Body of pancreas (tissue), 4 donors: ENCODE data around the gene ADTRP. TPM values are rescaled to one million over a fixed set of nuclear protein-coding genes. Genes with fewer than 3 reads are reported as not detected.
A peak's percentile ranks its signal among the peaks of the same experiment; 100 is the strongest.

Experiments used
- ATAC-seq: fragments of 150-250 bp; one replicate; pipeline ENCODE4 v1.9.1; 2016
- DNase-seq, 4 donors: peaks; one replicate each; pipeline ENCODE4 v3.0.0-alpha.2; 2019
- H3K27ac ChIP-seq, 4 donors: fragments of 200-600 bp; sonication (generic); 1 replicate in 3 of 4; 2 replicates in 1 of 4; pipeline versions ENCODE4 v1.5.1 to v1.6.1; 2016 to 2019; ENCODE audit warnings: mild to moderate bottlenecking in 1 of 4, mixed read lengths in 1 of 4, moderate library complexity in 1 of 4
- H3K27me3 ChIP-seq, 2 donors: fragments of 200-600 bp; sonication (generic); one replicate each; pipeline ENCODE4 v1.6.0; 2016; ENCODE audit warnings: mild to moderate bottlenecking in 1 of 2
- H3K36me3 ChIP-seq, 2 donors: fragments of 200-600 bp; sonication (generic); replicated peaks in 1 of 2; 2 replicates each; pipeline ENCODE4 v1.5.1; 2016; ENCODE audit warnings: low read depth in 2 of 2; ENCODE audit not compliant: insufficient read depth in 1 of 2
- H3K4me1 ChIP-seq: fragments of 200-600 bp; sonication (generic); one replicate; pipeline ENCODE4 v1.6.0; 2016
- H3K4me3 ChIP-seq, 2 donors: fragments of 200-600 bp; sonication (generic); 1 replicate in 1 of 2; 2 replicates in 1 of 2; pipeline ENCODE4 v1.5.1; 2016 to 2019
- H3K9me3 ChIP-seq, 3 donors: fragments of 200-600 bp; sonication (generic); 1 replicate in 2 of 3; 2 replicates in 1 of 3; pipeline ENCODE4 v1.5.1; 2016
- POLR2A ChIP-seq, 3 donors: fragments of 450-650 bp; IDR thresholded peaks; one replicate each; pipeline ENCODE4 v1.6.1; 2016; ENCODE audit warnings: antibody characterized with exemption in 3 of 3, mild to moderate bottlenecking in 2 of 3
- WGBS, 2 donors: methylation state at CpG; one replicate each; pipeline ENCODE4 v1.1.5; 2017; 5-methylcytosine and 5-hydroxymethylcytosine counted together
- intact Hi-C: fragments of 100-400 bp; cut with DNase I; formaldehyde crosslinking; loops from one replicate; pipeline ENCODE4 v1.15.1; 2023
- total RNA-seq, 2 donors: library from RNA; depleted of rRNA; stranded (reverse); fragments of >200 nt; gene quantifications; one replicate each; pipeline ENCODE4 v1.1.0, GENCODE V29; 2016
- TF ChIP-seq, protein P1 (sequence below), 7 experiments: fragments of 450-650 bp in 4 of 7; fragments of 200-600 bp in 3 of 7; sonication (generic) in 3 of 7; IDR thresholded peaks; one replicate each; pipeline ENCODE4 v1.5.1; 2016 to 2019; ENCODE audit warnings: antibody characterized with exemption in 7 of 7

Gene ADTRP
- total RNA-seq, 2 donors from 2014 or later, result not detected

DNA sequence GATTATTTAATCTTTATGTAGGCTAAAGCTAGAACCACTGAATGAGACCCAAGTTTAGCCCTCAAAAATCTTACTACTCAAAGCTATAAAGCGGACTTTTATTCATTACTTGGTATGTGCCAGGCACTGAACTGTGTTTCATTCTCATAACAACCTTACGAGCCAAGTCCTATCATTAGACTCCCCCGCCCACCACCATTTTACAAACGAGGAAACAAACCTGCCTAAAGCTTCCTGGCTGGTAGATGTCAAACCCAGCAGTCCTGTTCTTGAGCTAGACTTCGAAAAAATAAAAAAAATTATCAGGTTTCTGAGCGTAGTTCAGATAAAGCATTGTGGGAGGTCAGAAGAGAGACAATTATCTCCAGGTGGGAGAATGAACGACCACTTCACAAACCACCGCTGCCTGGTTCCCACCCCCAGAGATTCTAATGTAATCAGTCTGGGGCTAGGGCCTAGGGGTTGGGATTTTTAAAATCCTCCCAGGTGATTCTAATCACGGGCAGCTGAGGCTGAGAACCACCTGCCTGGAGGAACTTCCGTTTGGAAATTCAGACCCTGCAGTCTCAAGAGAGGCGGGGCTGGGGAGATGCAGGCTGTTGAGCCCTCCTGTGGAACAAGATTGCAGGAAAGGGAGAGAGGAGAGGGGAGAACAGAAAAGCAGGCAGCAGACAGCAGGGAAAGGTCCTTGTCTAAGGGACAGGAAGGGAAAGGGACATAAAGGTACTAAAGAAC, 8.6 kb downstream of the ADTRP start:
- H3K9me3 ChIP-seq, result no peaks in the 10 kb centered on the region
- no peaks in the 10 kb centered on the region for H3K36me3 ChIP-seq
- H3K4me1 ChIP-seq, result peaks cover 27% of the 10 kb centered on the region
- H3K27ac ChIP-seq, result peak overlapping the region in 2 of 4 donors; percentile 17 to 24
- no peaks in the 10 kb centered on the region for H3K27me3 ChIP-seq
- no peak for ATAC-seq
- no peak for TF ChIP-seq POLR2A (IDR thresholded peaks at IDR 0.05)
- TF ChIP-seq, protein P1, sequence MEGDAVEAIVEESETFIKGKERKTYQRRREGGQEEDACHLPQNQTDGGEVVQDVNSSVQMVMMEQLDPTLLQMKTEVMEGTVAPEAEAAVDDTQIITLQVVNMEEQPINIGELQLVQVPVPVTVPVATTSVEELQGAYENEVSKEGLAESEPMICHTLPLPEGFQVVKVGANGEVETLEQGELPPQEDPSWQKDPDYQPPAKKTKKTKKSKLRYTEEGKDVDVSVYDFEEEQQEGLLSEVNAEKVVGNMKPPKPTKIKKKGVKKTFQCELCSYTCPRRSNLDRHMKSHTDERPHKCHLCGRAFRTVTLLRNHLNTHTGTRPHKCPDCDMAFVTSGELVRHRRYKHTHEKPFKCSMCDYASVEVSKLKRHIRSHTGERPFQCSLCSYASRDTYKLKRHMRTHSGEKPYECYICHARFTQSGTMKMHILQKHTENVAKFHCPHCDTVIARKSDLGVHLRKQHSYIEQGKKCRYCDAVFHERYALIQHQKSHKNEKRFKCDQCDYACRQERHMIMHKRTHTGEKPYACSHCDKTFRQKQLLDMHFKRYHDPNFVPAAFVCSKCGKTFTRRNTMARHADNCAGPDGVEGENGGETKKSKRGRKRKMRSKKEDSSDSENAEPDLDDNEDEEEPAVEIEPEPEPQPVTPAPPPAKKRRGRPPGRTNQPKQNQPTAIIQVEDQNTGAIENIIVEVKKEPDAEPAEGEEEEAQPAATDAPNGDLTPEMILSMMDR (IDR thresholded peaks at IDR 0.05), result no peak
- intact Hi-C loops, result no loop called here
- WGBS, 2 donors, result 44 to 53% methylated on average over 11 of the region's 11 CpGs
- no peak for DNase-seq
- no peak overlapping the region for H3K4me3 ChIP-seq

DNA sequence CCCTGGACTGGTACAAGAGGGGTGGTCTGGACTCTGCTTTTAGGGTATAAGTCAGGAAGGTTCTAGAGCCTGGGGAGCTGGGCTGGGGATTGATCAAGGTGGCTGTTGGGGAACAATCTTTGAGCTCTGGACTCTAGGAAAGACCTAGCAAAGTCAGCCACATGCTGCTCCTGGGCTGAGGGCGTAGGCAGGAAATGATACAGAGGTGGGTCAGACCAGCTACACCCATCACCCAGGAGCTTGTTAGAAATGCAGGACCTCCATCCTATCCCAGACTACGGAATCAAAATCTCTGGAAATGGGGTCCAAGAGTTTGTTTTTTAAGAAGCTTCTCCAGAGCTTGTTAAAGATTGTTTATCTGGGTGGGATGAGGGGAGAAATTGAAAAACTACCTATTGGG, 9.4 kb downstream of the ADTRP start:
- H3K27me3 ChIP-seq, result no peaks in the 10 kb centered on the region
- 90 to 100% methylated on average over 2 of the region's 2 CpGs for WGBS, 2 donors
- DNase-seq, result no peak
- H3K4me1 ChIP-seq, result peaks cover 28% of the 10 kb centered on the region
- no peak for ATAC-seq
- TF ChIP-seq, protein P1 (IDR thresholded peaks at IDR 0.05), result no peak
- TF ChIP-seq POLR2A (IDR thresholded peaks at IDR 0.05), result no peak
- H3K36me3 ChIP-seq, result no peaks in the 10 kb centered on the region
- H3K9me3 ChIP-seq, result no peaks in the 10 kb centered on the region
- intact Hi-C loops, result no loop called here
- no peak overlapping the region for H3K27ac ChIP-seq
- no peak overlapping the region for H3K4me3 ChIP-seq

DNA sequence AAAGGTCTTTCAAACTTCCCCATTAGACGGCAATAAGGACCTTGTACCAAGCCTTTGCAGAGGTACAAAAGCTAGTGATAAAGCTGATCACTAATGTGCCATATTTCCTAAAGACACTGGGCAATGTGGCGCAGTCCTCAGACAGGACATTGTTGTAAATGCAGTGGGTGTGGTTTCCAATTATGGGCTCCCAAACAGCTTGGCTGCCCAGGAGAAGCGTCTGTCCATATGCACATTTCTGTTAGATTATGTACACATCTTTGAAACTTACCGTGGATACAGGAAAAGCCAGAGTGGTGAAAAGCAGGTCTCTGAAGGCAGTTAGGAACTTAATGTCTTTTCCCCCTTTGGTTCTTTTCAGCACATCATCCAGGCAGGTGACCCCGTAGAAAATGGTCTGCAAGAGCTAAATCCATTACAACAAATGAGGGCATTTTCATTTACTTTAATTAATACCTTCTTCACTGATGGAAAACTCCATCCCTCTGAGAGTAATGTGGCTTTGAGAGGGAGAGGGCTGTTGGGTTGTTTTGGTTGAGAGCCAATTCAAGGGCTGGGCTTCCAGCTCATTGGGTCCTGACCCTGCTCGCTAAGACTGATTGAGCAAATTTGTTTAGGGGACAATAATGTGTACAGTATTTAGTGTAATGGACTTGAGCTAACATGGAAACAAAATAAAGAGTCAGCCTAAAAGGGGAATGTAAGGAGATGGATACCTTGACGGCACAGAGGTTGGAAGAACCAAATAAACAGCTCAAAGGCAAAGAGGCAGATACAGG, 10.4 kb downstream of the ADTRP start:
- intact Hi-C loops, result no loop called here
- H3K27ac ChIP-seq, result no peak overlapping the region
- TF ChIP-seq, protein P1 (IDR thresholded peaks at IDR 0.05), result no peak
- TF ChIP-seq POLR2A (IDR thresholded peaks at IDR 0.05), result no peak
- 83 to 85% methylated on average over 7 of the region's 7 CpGs for WGBS, 2 donors
- H3K9me3 ChIP-seq, result no peaks in the 10 kb centered on the region
- DNase-seq (no peak), ATAC-seq (no peak)
- peaks cover 39% of the 10 kb centered on the region for H3K4me1 ChIP-seq
- H3K27me3 ChIP-seq, result no peaks in the 10 kb centered on the region
- no peak overlapping the region for H3K4me3 ChIP-seq
- no peaks in the 10 kb centered on the region for H3K36me3 ChIP-seq

DNA sequence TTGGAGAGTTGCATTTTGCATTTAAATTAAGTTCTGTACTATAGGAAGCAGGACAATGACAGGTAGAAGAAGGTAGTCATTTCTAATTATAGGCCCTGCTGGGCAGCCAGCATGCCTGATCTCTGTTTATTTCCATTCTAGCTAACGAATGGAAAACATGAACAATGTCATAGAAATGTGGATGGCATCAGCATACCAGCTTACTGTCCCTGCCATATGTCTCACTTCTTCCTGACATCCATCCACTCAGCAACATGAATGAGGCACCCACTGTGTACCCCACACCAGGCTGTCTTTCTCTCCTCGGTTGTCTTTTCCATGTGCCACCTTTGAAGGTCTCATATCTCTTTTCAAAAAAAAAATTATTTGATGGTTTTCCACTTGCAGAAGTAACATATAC, 11.1 kb downstream of the ADTRP start:
- no peak for TF ChIP-seq POLR2A (IDR thresholded peaks at IDR 0.05)
- TF ChIP-seq, protein P1 (IDR thresholded peaks at IDR 0.05), result no peak
- 97 to 98% methylated on average over 2 of the region's 2 CpGs for WGBS, 2 donors
- H3K27me3 ChIP-seq, result no peaks in the 10 kb centered on the region
- H3K9me3 ChIP-seq, result no peaks in the 10 kb centered on the region
- intact Hi-C loops, result no loop called here
- H3K36me3 ChIP-seq, result no peaks in the 10 kb centered on the region
- H3K27ac ChIP-seq, result peak overlapping the region in 3 of 4 donors; percentile 54 to 82 (median 67)
- peaks cover 46% of the 10 kb centered on the region for H3K4me1 ChIP-seq
- no peak for ATAC-seq
- H3K4me3 ChIP-seq, result no peak overlapping the region
- no peak for DNase-seq
